Calu3 (cell line): Measurements from ENCODE around the gene MRPL11. TPM values are rescaled to one million over a fixed set of nuclear protein-coding genes. Genes with fewer than 3 reads are reported as not detected.
"Not testable (repeated sequence)": the region's sequence is repeated elsewhere in the genome, so short reads cannot be mapped to it uniquely, and the experiment has no call there.

ENCODE experiments used
- BruUV-seq: library from RNA; stranded (reverse); fragments of 400-500 nt; replicated peaks from 2 replicates; lab custom pipeline; 2021; lab: Mats Ljungman, UMichigan
- CTCF ChIA-PET: fragments of 300-600 bp; sonication (Branson Sonifier 250); formaldehyde crosslinking; loops from one replicate; lab custom pipeline; 2022; ENCODE audit warnings: antibody characterized with exemption; lab: Charles Lee
- DNase-seq: peaks from one replicate; pipeline ENCODE4 v3.0.0; 2022
- H3K27ac Mint-ChIP-seq: one replicate; pipeline ENCODE4 v1.8.0; 2022; ENCODE audit warnings: mixed read lengths; ENCODE audit not compliant: unreplicated experiment
- H3K27me3 Mint-ChIP-seq: one replicate; pipeline ENCODE4 v1.8.0; 2022; ENCODE audit warnings: mixed read lengths; ENCODE audit not compliant: unreplicated experiment
- H3K36me3 Mint-ChIP-seq: one replicate; pipeline ENCODE4 v1.8.0; 2022; ENCODE audit warnings: mild to moderate bottlenecking, moderate library complexity, mixed read lengths; ENCODE audit not compliant: insufficient read depth, unreplicated experiment
- H3K4me1 Mint-ChIP-seq: one replicate; pipeline ENCODE4 v1.8.0; 2022; ENCODE audit warnings: mild to moderate bottlenecking, low read depth, mixed read lengths; ENCODE audit not compliant: unreplicated experiment
- H3K4me3 Mint-ChIP-seq: one replicate; pipeline ENCODE4 v1.8.0; 2022; ENCODE audit warnings: mild to moderate bottlenecking, low read depth, moderate library complexity, mixed read lengths; ENCODE audit not compliant: unreplicated experiment
- H3K9me3 Mint-ChIP-seq: one replicate; pipeline ENCODE4 v1.8.0; 2022; ENCODE audit warnings: low read depth, mixed read lengths; ENCODE audit not compliant: unreplicated experiment
- CTCF ChIP-seq: fragments of 200-600 bp; IDR thresholded peaks from one replicate; pipeline ENCODE4 v1.8.0; 2022; ENCODE audit warnings: antibody characterized with exemption; ENCODE audit not compliant: unreplicated experiment
- intact Hi-C: fragments of 100-400 bp; cut with micrococcal nuclease; formaldehyde crosslinking; loops from one replicate; pipeline ENCODE4 v1.10.0; 2022; ENCODE audit not compliant: unreplicated experiment
- total RNA-seq: library from RNA; stranded (reverse); gene quantifications from 2 replicates; pipeline ENCODE4 v1.2.3, GENCODE V29; 2022

MRPL11 gene
- total RNA-seq, 1 experiment from 2014 or later = 79.6 TPM

GRCh38 chr11:66432597-66432996, 6.1 kb downstream of the MRPL11 start:
- H3K27ac Mint-ChIP-seq = no peak overlapping the region
- intact Hi-C loops = no loop called here
- H3K4me3 Mint-ChIP-seq = no peak overlapping the region
- H3K36me3 Mint-ChIP-seq = peaks cover 14% of the 10 kb centered on the region
- no peaks in the 10 kb centered on the region for H3K4me1 Mint-ChIP-seq
- TF ChIP-seq CTCF = no peak
- CTCF ChIA-PET = no interaction called here
- DNase-seq = no peak
- no peaks in the 10 kb centered on the region for H3K9me3 Mint-ChIP-seq
- no peaks in the 10 kb centered on the region for H3K27me3 Mint-ChIP-seq
- no TSS peak for BruUV-seq

- BruUV-seq, H3K27me3 Mint-ChIP-seq, CTCF ChIA-PET, intact Hi-C loops, H3K27ac Mint-ChIP-seq, H3K4me3 Mint-ChIP-seq, H3K4me1 Mint-ChIP-seq, DNase-seq, H3K9me3 Mint-ChIP-seq: not testable (repeated sequence)
- peaks cover 14% of the 10 kb centered on the region for H3K36me3 Mint-ChIP-seq
Measured at GRCh38 chr11:66431871-66432329, 6.7 kb downstream of the MRPL11 start.

- BruUV-seq, H3K4me1 Mint-ChIP-seq, H3K9me3 Mint-ChIP-seq, H3K27me3 Mint-ChIP-seq, H3K27ac Mint-ChIP-seq, H3K36me3 Mint-ChIP-seq, H3K4me3 Mint-ChIP-seq, intact Hi-C loops, DNase-seq, CTCF ChIA-PET: not testable (repeated sequence)
Measured at GRCh38 chr11:66431287-66431686, 7.4 kb downstream of the MRPL11 start.

- Mint-ChIP-seq H3K4me1 (no peaks in the 10 kb centered on the region), H3K27me3 (peaks cover 11% of the 10 kb centered on the region), H3K4me3 (no peak overlapping the region), H3K27ac (no peak overlapping the region), H3K36me3 (peaks cover 6% of the 10 kb centered on the region), H3K9me3 (no peaks in the 10 kb centered on the region)
- TF ChIP-seq CTCF = peak; percentile 89
- intact Hi-C loops = loop anchor here (1.0 kb wide), 1 partner anchor 22 kb away; no protein-coding TSS in a partner anchor
- DNase-seq = peak; percentile 79
- BruUV-seq = no TSS peak
- CTCF ChIA-PET = interaction anchor here (0.6 to 1.8 kb wide), 4 partner anchors 12 to 61 kb away, joined by 3 to 16 read pairs (median 4); no protein-coding TSS in a partner anchor
Measured at GRCh38 chr11:66429983-66430602, 8.6 kb downstream of the MRPL11 start.

- intact Hi-C loops = no loop called here
- Mint-ChIP-seq H3K36me3 (peaks cover 6% of the 10 kb centered on the region), H3K4me3 (no peak overlapping the region), H3K4me1 (no peaks in the 10 kb centered on the region), H3K27ac (no peak overlapping the region), H3K27me3 (peaks cover 23% of the 10 kb centered on the region), H3K9me3 (no peaks in the 10 kb centered on the region)
- DNase-seq = no peak
- no peak for TF ChIP-seq CTCF
- CTCF ChIA-PET = interaction anchor here (0.6 to 1.8 kb wide), 5 partner anchors 11 to 949 kb away, joined by 3 to 16 read pairs (median 4); no protein-coding TSS in a partner anchor
- BruUV-seq = no TSS peak
Measured at GRCh38 chr11:66428933-66429332, 9.7 kb downstream of the MRPL11 start.
